Upper lobe of left lung (tissue), 4 donors: ENCODE data around the gene MGLL.

Source experiments
- CTCF ChIP-seq, 6 experiments: fragments of 450-650 bp in 4 of 6; fragments of 200-600 bp in 2 of 6; sonication (generic) in 2 of 6; IDR thresholded peaks; one replicate each; pipeline ENCODE4 v1.5.1; 2016 to 2019; ENCODE audit warnings: antibody characterized with exemption in 6 of 6
- EP300 ChIP-seq, 4 donors: sonication (generic); formaldehyde crosslinking; IDR thresholded peaks; one replicate each; pipeline ENCODE4 v1.5.1; 2017; ENCODE audit warnings: antibody characterized with exemption in 4 of 4, control low read depth in 2 of 4
- POLR2A ChIP-seq, 4 donors: fragments of 450-650 bp; IDR thresholded peaks; one replicate each; pipeline ENCODE4 v1.5.1; 2016 to 2017; ENCODE audit warnings: antibody characterized with exemption in 4 of 4, mild to moderate bottlenecking in 2 of 4
- POLR2AphosphoS5 ChIP-seq, 2 donors: sonication (generic); formaldehyde crosslinking; IDR thresholded peaks; one replicate each; pipeline ENCODE4 v1.5.1; 2017; ENCODE audit warnings: antibody characterized with exemption in 2 of 2

- TF ChIP-seq CTCF (IDR thresholded peaks at IDR 0.05), result no peak
- TF ChIP-seq POLR2AphosphoS5 (IDR thresholded peaks at IDR 0.05), result no peak
- TF ChIP-seq EP300 (IDR thresholded peaks at IDR 0.05), result no peak
- TF ChIP-seq POLR2A (IDR thresholded peaks at IDR 0.05), result no peak
Measured at GRCh38 chr3:127720161-127720823, 102.0 kb downstream of the MGLL start.
